ENCODE results near the gene MED12.
"Not testable (repeated sequence)": the region's sequence is repeated elsewhere in the genome, so short reads cannot be mapped to it uniquely, and the experiment has no call there.

The MED12 gene

DNA sequence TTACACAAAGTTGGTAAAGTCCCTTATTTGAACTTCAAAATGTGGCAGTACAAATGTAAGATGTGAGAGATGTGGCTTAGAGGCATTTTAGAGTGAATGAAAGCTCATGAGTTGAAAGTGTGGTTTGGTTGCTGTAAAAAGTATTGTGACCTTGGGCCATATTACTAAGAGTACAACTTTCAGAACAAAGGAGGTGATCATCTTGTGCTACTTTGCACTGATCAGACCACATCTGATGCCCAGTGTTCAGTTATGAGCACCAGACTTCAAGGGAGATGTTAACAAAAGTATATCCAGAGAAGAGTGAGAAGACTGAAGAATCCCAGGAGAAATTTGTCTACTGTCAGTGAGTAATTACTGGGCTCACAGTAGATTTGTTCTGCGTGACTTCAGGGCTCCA, 56.4 kb downstream of the MED12 start:
- in situ Hi-C loops (cut with HindIII; ENCODE audit: low sequenced_read_pairs): no loop called here
- no peak for TF ChIP-seq CTCF (IDR thresholded peaks at IDR 0.05; ENCODE audit: low read depth, low read length)
- H3K4me3 ChIP-seq (ENCODE audit: low read depth, low read length): no peak overlapping the region
- no peak for DNase-seq (ENCODE audit: low read depth, low spot score)

GRCh38 chrX:71175531-71175930, 57.1 kb downstream of the MED12 start:
- TF ChIP-seq CTCF (IDR thresholded peaks at IDR 0.05; ENCODE audit: low read depth, low read length): no peak
- in situ Hi-C loops (cut with HindIII; ENCODE audit: low sequenced_read_pairs): no loop called here
- H3K4me3 ChIP-seq (ENCODE audit: low read depth, low read length): no peak overlapping the region
- DNase-seq (ENCODE audit: low read depth, low spot score): no peak

- TF ChIP-seq CTCF (IDR thresholded peaks at IDR 0.05; ENCODE audit: low read depth, low read length): no peak
- DNase-seq (ENCODE audit: low read depth, low spot score): no peak
- in situ Hi-C loops (cut with HindIII; ENCODE audit: low sequenced_read_pairs): no loop called here
- no peak overlapping the region for H3K4me3 ChIP-seq (ENCODE audit: low read depth, low read length)
Measured at GRCh38 chrX:71177327-71177726, 58.9 kb downstream of the MED12 start.

DNA sequence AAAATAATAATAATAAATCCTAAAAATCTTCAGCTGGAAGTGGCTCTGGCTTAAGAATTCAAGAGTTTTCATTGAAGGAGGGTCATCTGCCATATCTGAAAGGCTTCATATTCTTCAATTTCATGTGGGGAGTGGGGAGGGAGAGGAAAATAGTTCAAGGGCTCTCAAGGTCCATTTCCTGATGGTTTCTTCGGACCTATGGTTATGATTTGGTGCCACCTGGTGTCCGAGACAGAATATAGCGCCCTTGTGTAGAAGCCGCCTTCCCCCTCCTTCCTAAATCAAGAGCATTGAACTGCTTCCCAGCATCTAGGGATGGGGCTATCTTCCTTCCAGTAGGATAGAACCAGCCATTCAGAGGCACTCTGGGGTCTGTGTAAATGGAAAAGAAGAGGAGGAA, 60.5 kb downstream of the MED12 start:
- DNase-seq (ENCODE audit: low read depth, low spot score): peak; percentile 66
- in situ Hi-C loops (cut with HindIII; ENCODE audit: low sequenced_read_pairs): no loop called here
- peak; percentile 67 for TF ChIP-seq CTCF (IDR thresholded peaks at IDR 0.05; ENCODE audit: low read depth, low read length)
- no peak overlapping the region for H3K4me3 ChIP-seq (ENCODE audit: low read depth, low read length)

DNA sequence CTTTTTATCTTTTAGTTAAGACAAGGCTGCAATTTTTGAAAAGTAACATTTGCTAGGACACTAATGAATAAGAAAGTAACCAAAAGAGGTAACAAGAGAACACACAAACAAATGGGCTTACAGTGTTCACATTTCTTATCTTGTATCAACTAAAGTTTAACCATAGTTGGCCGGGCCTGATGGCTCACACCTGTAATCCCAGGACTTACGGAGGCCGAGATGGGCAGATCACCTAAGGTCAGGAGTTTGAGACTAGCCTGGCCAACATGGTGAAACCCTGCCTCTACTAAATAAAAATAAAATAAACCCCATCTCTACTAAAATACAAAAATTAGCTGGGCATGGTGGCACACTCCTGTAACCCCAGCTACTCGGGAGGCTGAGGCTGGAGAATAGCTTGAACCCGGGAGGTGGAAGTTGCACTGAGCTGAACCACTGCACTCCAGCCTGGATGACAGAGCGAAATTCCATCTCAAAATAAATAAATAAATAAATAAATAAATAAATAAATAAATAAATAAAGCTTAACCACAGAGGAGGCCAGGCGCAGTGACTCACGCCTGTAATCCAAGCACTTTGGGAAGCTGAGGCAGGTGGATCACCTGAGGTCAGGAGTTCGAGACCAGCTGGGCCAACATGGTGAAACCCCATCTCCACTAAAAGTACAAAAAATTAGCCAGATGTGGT, 62.3 kb downstream of the MED12 start:
- DNase-seq (ENCODE audit: low read depth, low spot score); H3K4me3 ChIP-seq (ENCODE audit: low read depth, low read length); in situ Hi-C loops (cut with HindIII; ENCODE audit: low sequenced_read_pairs): not testable (repeated sequence)

DNA sequence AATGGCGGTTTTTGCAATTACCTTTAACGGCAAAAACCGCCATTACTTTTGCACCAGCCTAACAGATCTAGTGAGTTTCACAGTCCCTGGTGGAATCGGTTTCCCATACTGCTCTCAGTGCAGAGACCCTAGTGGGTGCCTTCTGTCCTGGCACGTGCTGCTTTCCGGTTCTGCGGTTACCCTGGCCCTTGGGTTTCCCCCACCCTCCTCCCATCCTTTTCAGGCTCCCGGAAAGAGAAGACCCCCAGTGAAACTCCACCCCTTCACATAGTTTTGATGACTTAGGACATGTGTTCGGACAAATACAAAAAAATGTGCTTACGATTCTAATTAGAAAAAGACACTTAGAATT, 63.1 kb downstream of the MED12 start:
- no peak for TF ChIP-seq CTCF (IDR thresholded peaks at IDR 0.05; ENCODE audit: low read depth, low read length)
- peak overlapping the region; percentile 48 for H3K4me3 ChIP-seq (ENCODE audit: low read depth, low read length)
- no peak for DNase-seq (ENCODE audit: low read depth, low spot score)
- in situ Hi-C loops (cut with HindIII; ENCODE audit: low sequenced_read_pairs): no loop called here

GRCh38 chrX:71181910-71182799, 63.8 kb downstream of the MED12 start:
- peak overlapping the region; percentile 48 for H3K4me3 ChIP-seq (ENCODE audit: low read depth, low read length)
- no peak for TF ChIP-seq CTCF (IDR thresholded peaks at IDR 0.05; ENCODE audit: low read depth, low read length)
- in situ Hi-C loops (cut with HindIII; ENCODE audit: low sequenced_read_pairs): no loop called here

More at GRCh38 chrX:71181910-71182799, 63.8 kb downstream of the MED12 start:
- peak; percentile 95 for DNase-seq (ENCODE audit: low read depth, low spot score)

Measured in astrocyte of the spinal cord (primary cell).